Fibroblast of pulmonary artery (primary cell): Measurements from ENCODE around the gene CDC42EP5.

ENCODE experiments used
- DNase-seq: peaks from one replicate; pipeline ENCODE4 v3.0.0-alpha.2; 2010; ENCODE audit warnings: low read depth
- H3K4me3 ChIP-seq: replicated peaks from 2 replicates; pipeline ENCODE4 v1.5.1; 2011; ENCODE audit warnings: low read depth, mild to moderate bottlenecking, control low read depth, low read length, moderate library complexity
- TF ChIP-seq, protein P1 (sequence below): IDR thresholded peaks from 2 replicates; pipeline ENCODE4 v1.5.1; 2011; ENCODE audit warnings: mild to moderate bottlenecking, control low read depth, low read length, inconsistent platforms; ENCODE audit errors: missing control alignments

Gene CDC42EP5

DNA sequence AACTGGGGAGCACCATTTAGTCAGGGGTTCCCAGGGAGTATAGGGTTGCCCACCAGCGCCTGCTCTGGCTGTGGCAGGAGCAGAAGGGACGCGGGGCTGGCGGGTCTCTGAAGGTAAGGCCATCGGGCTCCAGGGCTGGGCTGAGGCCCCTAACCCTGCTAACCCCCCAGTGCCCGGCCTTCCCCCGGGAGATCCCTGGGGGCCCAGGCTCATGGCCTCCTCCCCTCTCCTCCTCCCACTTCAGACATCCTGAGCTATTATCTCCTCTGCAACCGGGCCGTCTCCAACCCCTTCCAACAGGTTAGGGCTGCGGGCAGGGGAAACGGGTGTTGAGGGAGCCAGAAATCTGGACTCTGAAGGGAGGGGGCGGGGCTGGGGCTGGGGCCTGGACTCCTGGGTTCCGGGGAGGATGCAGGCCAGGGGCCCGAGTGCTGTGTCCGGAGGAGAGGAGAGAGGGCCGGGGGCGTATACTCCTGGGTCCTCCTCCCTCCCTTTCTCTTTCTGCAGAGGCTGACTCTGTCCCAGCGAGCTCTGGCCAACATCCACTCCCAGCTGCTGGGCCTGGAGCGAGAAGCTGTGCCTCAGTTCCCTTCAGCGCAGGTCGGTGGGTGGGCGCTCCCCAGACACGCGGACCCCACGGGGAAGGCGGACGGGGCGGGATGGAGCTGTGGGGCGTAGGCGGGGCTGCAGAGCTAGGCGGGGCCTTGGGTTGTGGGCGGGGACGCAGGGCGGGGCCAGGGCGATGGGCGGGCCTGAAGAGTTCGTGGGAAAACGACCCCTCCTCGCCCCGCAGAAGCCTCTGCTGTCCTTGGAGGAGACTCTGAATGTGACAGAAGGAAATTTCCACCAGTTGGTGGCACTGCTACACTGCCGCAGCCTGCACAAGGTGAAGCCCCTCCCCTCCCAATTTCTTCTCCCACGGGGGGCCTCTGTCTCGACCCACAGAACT lies 42.5 kb downstream of the CDC42EP5 start:
- peak; percentile 40 for DNase-seq
- peak overlapping the region; percentile 30 for H3K4me3 ChIP-seq
- TF ChIP-seq, protein P1, sequence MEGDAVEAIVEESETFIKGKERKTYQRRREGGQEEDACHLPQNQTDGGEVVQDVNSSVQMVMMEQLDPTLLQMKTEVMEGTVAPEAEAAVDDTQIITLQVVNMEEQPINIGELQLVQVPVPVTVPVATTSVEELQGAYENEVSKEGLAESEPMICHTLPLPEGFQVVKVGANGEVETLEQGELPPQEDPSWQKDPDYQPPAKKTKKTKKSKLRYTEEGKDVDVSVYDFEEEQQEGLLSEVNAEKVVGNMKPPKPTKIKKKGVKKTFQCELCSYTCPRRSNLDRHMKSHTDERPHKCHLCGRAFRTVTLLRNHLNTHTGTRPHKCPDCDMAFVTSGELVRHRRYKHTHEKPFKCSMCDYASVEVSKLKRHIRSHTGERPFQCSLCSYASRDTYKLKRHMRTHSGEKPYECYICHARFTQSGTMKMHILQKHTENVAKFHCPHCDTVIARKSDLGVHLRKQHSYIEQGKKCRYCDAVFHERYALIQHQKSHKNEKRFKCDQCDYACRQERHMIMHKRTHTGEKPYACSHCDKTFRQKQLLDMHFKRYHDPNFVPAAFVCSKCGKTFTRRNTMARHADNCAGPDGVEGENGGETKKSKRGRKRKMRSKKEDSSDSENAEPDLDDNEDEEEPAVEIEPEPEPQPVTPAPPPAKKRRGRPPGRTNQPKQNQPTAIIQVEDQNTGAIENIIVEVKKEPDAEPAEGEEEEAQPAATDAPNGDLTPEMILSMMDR, result no peak

DNA sequence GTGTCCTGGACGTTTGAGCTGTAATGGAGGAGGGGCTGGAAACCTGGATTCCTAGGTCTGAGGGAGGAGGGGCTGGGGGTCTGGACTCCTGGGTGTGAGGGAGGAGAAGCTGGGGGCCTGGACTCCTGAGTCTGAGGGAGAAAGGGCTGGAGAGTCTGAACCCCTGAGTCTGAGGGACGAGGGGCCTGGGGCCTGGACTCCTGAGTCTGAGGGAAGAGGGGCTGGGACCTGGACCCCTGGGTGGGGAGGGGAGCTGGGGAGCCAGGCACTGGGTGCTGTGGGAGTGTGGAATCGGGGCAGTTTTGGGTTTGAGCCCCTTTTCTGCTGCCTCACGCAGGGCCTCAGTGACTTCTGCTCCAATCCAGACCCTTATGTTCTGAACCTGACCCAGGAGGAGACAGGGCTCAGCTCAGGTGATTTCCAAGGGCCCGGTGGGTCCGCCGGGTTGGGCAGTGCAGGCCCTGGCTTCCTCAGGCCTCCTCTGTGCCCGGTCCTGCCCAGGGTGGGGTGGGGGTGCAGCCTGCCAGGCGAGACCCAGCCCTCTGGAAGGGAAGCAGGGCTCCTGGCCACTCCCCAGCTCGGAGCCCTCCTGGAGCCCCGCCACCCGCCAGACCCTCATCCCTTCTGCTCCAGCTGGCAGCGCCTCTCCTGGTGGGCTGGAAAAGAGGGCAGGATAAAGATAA lies 43.4 kb downstream of the CDC42EP5 start:
- TF ChIP-seq, protein P1, result no peak
- H3K4me3 ChIP-seq, result no peak overlapping the region
- no peak for DNase-seq

- no peak for DNase-seq
- TF ChIP-seq, protein P1, result no peak
- H3K4me3 ChIP-seq, result no peak overlapping the region
Observed at GRCh38 chr19:54429176-54429495, 44.0 kb downstream of the CDC42EP5 start.

GRCh38 chr19:54428323-54429175 lies 44.5 kb downstream of the CDC42EP5 start:
- H3K4me3 ChIP-seq, result no peak overlapping the region
- TF ChIP-seq, protein P1, result no peak
- no peak for DNase-seq

DNA sequence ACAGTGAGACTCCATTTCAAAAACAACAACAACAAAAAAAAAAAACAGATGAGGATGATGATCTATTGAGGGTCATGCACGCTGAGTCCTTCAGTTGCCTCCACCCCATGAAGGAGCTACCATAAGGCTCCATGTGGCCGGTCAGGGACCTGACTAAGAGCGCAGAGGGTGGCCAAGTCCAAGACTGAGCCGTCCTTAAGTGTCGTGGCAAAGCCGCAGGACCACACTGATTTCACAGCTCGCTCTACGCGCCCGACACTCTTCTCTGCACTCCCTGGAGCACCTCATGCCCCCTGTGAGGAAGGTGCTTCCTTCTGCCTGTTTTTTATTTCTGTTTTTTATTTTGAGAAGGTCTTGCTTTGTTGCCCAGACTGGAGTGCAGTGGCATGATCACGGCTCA lies 45.5 kb downstream of the CDC42EP5 start:
- H3K4me3 ChIP-seq, result no peak overlapping the region
- DNase-seq, result no peak
- TF ChIP-seq, protein P1, result no peak

DNA sequence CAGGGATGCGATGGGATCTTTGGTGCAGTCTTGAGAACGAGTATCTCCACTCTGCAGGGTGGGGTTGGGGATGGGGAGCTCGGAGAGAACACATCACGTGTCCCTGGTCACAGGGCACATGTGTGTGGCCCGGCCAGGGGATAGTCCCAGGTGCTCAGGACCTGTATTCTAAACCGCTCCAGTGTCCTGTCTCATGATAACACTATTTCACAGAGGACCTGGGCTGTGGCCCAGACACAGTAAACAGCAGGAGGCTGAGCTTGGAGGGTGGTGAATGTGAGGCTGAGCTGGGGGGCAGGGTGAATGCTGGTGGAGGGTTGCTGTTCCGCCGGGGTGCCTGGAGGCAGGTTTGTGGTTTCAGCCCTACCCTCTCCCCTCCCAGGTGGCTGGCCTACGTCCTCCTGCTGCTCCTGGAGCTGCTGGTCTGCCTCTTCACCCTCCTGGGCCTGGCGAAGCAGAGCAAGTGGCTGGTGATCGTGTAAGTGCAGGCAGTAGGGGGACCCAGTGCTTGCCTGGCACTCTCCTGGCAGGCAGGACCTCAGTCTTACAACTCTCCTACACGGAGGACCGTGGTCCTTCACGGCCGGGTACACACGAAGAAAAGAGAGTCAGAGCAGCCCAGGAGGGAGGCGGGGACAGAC lies 46.7 kb downstream of the CDC42EP5 start:
- TF ChIP-seq, protein P1, result no peak
- DNase-seq, result no peak
- no peak overlapping the region for H3K4me3 ChIP-seq
